Measurements from ENCODE around the gene AMHR2. TPM values are rescaled to one million over a fixed set of nuclear protein-coding genes. Genes with fewer than 3 reads are reported as not detected.

Gene AMHR2
- total RNA-seq, 1 experiment from 2014 or later = not detected

GRCh38 chr12:53425515-53426150 is 2.0 kb downstream of the AMHR2 start:
- H4K20me1 ChIP-seq (ENCODE audit: control insufficient read depth, insufficient read depth, insufficient read length) = no peaks in the 10 kb centered on the region
- no peak overlapping the region for H3K4ac ChIP-seq (ENCODE audit: low read depth, low read length)
- H2AFZ ChIP-seq (ENCODE audit: low read length) = no peak overlapping the region
- no peaks in the 10 kb centered on the region for H3K79me1 ChIP-seq (ENCODE audit: insufficient read depth, low read depth, low read length, poor library complexity, severe bottlenecking)
- TF ChIP-seq, protein P1, sequence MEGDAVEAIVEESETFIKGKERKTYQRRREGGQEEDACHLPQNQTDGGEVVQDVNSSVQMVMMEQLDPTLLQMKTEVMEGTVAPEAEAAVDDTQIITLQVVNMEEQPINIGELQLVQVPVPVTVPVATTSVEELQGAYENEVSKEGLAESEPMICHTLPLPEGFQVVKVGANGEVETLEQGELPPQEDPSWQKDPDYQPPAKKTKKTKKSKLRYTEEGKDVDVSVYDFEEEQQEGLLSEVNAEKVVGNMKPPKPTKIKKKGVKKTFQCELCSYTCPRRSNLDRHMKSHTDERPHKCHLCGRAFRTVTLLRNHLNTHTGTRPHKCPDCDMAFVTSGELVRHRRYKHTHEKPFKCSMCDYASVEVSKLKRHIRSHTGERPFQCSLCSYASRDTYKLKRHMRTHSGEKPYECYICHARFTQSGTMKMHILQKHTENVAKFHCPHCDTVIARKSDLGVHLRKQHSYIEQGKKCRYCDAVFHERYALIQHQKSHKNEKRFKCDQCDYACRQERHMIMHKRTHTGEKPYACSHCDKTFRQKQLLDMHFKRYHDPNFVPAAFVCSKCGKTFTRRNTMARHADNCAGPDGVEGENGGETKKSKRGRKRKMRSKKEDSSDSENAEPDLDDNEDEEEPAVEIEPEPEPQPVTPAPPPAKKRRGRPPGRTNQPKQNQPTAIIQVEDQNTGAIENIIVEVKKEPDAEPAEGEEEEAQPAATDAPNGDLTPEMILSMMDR (conservative IDR thresholded peaks at IDR 0.05) = no peak
- H3K9me3 ChIP-seq (ENCODE audit: control insufficient read depth, low read depth, low read length) = no peaks in the 10 kb centered on the region
- H3K56ac ChIP-seq (ENCODE audit: insufficient read length, low read depth, low read length) = no peak overlapping the region
- no peaks in the 10 kb centered on the region for H3K79me2 ChIP-seq (ENCODE audit: insufficient read depth, low read length)
- no CpG with 5 or more reads among the region's 11 CpGs for WGBS (ENCODE audit: extremely low coverage, insufficient read length, low lambda C conversion rate)
- Mint-ChIP-seq H3K9me3 (no peaks in the 10 kb centered on the region; a peak in 1 of 5 replicates), H3K27ac (no peak overlapping the region; a peak in 1 of 7 replicates), H3K4me3 (no peak overlapping the region), H3K27me3 (ENCODE audit: low read depth) (peaks cover 3% of the 10 kb centered on the region), H3K4me1 (peaks cover 10 to 25% of the 10 kb centered on the region in 2 experiments), H3K36me3 (ENCODE audit: insufficient read depth in 1 of 3, low read depth in 3 of 3) (no peaks in the 10 kb centered on the region)
- H2BK15ac ChIP-seq (ENCODE audit: low read depth, low read length) = no peak overlapping the region
- no peak overlapping the region for H2BK120ac ChIP-seq (ENCODE audit: low read depth, low read length, poor library complexity, severe bottlenecking)
- H3K14ac ChIP-seq (ENCODE audit: insufficient read depth, low read length) = no peak overlapping the region
- H3T11ph ChIP-seq (ENCODE audit: low read length) = no peak overlapping the region
- no peak overlapping the region for H2AK5ac ChIP-seq (ENCODE audit: insufficient read length, low read length)
- H3K27me3 ChIP-seq (ENCODE audit: insufficient read depth, low read length) = no peaks in the 10 kb centered on the region
- no peak overlapping the region for H3K4me2 ChIP-seq (ENCODE audit: insufficient read depth, insufficient read length, low read length)
- no peak overlapping the region for H4K8ac ChIP-seq (replicated peaks; ENCODE audit: insufficient read length, low read depth, low read length)
- H3K9ac ChIP-seq (ENCODE audit: extremely low read depth, insufficient read length, low read length) = no peak overlapping the region
- H2BK12ac ChIP-seq (ENCODE audit: insufficient read length, low read depth, low read length) = no peak overlapping the region
- H2BK5ac ChIP-seq (ENCODE audit: insufficient read length, low read length) = no peak overlapping the region
- DNase-seq = no peak
- no peak overlapping the region for H3K18ac ChIP-seq (ENCODE audit: insufficient read length, low read depth, low read length)
- H2BK20ac ChIP-seq (ENCODE audit: low read depth, low read length, poor library complexity, severe bottlenecking) = no peak overlapping the region
- no peak overlapping the region for H4K91ac ChIP-seq (ENCODE audit: insufficient read length, low read depth, low read length)
- H3K23ac ChIP-seq (ENCODE audit: insufficient read length, low read depth, low read length) = no peak overlapping the region
- no peak overlapping the region for H3K27ac ChIP-seq (ENCODE audit: insufficient read length, low read depth, low read length)
- no peak overlapping the region for H4K5ac ChIP-seq (ENCODE audit: insufficient read length, low read depth, low read length)
- no peaks in the 10 kb centered on the region for H3K23me2 ChIP-seq (ENCODE audit: insufficient read length, low read depth, low read length, poor library complexity, severe bottlenecking)
- H3K4me1 ChIP-seq (ENCODE audit: insufficient read depth, low read length) = no peaks in the 10 kb centered on the region
